ENCODE results near the gene TAF3.
"Not testable (repeated sequence)": the region's sequence is repeated elsewhere in the genome, so short reads cannot be mapped to it uniquely, and the experiment has no call there.

Gene TAF3

GRCh38 chr10:7984325-7984724 is 166.0 kb downstream of the TAF3 start:
- no peak for DNase-seq

DNA sequence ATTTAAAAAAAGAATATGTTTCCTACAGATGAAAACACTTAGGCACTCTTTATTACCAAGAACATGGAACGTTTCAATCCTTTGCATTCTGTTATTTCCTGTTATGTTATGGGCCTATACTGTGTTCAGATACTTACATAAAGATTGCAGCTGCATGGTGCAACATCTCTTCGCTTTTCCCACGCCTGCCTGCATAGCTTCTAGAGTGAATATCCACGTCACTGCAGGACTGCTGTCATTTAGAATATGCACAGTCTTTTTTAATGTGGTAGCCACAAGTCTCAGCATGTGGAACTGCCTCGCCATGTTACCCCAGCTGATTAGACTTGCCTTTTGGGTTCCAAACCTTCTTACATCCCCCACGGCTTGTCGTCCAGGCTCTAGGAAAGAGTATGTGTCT is 166.6 kb downstream of the TAF3 start:
- DNase-seq: no peak

DNA sequence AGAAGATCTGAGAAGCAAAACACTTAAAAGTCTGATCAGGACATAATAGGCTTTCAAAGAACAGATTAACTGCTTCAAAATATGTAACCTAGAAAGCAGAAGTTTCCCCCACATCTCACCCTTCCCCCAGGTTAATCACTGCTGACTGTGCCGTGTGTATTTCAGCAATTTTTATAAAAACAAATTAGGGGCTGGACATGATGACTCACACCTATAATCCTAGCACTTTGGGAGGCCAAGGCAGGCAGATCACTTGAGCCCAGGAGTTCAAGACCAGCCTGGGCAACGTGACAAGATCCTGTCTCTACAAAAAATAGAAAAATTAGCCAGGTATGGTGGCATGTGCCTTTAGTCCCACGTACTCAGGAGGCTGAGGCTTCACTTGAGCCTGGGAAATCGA is 168.5 kb downstream of the TAF3 start:
- no peak for DNase-seq

- no peak for DNase-seq
These were observed 170.7 kb downstream of the TAF3 start for GRCh38 chr10:7988989-7989388.

DNA sequence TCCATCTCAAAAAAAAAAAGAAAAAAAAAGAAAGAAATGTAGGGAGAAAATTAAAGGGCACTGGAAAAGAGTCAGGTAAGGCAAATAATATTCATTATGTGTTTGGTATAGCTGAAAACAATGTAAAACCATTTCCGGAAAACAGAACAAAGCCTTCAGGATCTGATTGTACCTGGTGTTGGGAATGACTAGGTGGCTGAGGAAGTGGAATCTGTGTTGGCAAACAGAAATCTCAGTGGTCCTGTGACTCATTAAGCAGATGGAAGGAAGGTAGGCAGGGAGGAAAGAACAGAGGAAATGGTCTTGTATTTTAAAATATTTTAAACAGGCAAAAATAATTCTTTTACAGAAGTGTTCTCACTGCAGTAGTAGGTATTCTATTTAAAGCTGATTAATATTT is 180.5 kb downstream of the TAF3 start:
- no peak for DNase-seq

GRCh38 chr10:8004469-8005000 is 186.2 kb downstream of the TAF3 start:
- DNase-seq: no peak

DNA sequence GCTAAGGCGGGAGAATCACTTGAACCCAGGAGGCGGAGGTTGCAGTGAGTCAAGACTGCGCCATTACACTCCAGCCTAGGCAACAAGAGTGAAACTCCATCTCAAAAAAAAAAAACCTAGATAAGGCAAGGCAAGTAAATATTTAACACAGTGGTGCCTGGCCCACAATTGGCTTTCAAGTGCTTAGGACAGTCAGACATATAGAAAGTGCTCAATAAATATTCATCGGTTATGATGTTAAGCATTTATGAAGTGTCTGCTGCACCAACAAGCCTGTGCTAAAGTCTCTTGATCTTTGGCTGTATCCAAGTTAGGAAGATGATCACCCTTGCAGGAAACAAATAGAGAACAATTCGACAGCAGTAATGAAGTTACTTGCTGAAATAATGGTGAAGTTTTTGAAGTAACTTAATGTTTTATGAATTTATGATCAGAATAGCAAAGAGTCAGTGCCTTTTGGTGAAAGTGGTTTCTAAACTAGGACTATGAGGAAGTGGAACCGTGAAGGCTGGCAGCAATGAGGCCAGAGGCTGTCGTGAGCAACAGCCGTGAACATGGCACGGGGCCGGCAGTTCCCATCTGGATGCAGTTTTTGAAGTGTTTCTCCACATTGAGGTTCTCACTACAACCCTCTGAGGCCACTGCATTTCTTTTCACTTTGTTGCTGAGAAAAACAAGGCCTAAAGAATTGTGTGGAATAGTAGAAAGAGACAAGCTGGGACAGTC is 188.1 kb downstream of the TAF3 start:
- no peak for DNase-seq

DNA sequence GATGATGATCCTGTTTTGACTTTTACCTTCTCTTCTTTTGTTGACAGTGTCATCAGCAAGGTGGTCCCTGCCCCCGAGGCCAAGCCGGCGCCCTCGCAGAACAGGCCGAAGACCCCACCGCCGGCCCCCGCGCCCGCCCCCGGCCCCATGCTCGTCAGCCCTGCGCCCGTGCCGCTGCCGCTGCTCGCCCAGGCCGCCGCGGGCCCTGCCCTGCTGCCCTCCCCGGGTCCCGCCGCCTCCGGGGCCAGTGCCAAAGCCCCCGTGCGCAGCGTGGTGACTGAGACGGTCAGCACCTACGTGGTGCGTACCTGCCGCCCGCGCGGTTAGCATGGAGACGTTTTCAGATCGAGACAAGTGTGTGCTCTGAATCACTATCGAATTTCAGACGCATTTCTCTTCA is 190.7 kb downstream of the TAF3 start:
- DNase-seq: no peak

- DNase-seq: no peak
These were observed 194.7 kb downstream of the TAF3 start for GRCh38 chr10:8013006-8013405.

- no peak for DNase-seq
These were observed 195.3 kb downstream of the TAF3 start for GRCh38 chr10:8013619-8014018.

DNA sequence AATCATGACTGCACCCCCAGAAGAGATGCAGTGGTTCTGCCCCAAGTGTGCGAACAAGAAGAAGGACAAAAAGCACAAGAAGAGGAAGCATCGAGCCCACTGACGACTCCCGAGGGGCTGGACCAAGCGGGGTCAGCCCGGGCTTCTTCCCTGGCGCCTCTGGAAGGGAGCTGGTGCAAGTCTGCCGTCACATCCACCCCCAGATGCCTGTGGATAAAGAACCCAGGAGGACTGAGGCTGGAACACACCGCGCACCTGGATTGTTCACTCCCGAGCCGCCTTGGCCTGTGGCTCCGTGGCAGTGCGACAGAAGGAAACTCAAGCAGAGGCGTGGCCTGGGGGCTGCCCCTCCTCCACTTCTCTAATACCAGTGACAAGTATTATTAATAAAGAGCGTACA is 196.3 kb downstream of the TAF3 start:
- no peak for DNase-seq

DNA sequence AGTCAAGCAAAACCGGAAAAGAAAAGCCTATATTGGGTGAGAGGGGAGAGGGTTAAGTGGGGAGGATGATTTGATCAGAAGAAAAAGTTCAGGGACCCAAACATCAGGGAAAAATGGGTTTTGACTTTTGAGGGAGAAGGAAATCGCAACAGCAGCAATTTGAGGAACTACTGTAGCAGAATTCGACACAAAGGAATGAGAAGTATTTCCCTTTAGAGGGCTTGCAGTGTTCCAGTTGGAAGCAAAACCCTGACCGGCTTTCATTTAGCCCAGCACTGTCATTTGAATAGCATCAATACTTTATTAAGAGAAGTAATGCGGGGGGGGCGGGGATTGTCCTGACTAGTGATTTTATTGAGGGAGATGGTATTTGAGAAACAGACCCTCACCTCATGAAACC is 199.0 kb downstream of the TAF3 start:
- DNase-seq: no peak

DNA sequence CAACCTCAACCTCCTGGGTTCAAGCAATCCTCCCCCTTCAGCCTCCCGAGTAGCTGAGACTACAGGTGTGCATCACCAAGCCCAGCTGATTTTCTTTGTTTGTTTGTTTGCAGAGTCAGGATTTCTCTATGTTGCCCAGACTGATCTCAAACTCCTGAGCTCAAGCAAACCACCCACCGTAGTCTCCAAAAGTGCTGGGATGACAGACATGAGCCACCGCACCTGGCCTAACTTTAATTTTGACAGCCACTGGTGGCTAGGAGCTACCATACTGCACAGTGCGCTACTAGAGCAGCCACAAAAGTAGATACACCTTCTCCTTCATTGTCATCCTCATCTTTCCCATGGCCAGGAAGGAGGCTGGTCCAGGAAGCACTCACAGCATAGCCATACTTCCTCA is 205.0 kb downstream of the TAF3 start:
- no peak for DNase-seq

DNA sequence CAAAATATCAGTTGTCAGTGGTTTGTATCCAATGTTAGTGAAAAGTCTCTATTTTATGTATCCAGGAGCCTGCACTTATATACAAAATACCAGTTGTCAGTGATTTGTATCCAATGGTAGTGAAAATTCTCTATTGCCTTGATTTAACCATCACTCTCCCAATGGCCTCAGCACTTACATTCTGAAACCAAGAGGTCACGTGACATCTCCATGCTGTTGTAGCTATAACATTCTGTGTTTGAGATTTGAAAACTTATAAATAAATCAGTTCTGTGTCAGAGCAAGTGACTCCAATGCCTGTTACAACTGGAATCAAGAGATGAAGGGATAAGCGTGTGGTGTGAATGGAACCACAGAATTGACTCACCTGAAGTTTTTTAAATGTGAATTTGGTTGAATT is 205.5 kb downstream of the TAF3 start:
- DNase-seq: no peak

DNA sequence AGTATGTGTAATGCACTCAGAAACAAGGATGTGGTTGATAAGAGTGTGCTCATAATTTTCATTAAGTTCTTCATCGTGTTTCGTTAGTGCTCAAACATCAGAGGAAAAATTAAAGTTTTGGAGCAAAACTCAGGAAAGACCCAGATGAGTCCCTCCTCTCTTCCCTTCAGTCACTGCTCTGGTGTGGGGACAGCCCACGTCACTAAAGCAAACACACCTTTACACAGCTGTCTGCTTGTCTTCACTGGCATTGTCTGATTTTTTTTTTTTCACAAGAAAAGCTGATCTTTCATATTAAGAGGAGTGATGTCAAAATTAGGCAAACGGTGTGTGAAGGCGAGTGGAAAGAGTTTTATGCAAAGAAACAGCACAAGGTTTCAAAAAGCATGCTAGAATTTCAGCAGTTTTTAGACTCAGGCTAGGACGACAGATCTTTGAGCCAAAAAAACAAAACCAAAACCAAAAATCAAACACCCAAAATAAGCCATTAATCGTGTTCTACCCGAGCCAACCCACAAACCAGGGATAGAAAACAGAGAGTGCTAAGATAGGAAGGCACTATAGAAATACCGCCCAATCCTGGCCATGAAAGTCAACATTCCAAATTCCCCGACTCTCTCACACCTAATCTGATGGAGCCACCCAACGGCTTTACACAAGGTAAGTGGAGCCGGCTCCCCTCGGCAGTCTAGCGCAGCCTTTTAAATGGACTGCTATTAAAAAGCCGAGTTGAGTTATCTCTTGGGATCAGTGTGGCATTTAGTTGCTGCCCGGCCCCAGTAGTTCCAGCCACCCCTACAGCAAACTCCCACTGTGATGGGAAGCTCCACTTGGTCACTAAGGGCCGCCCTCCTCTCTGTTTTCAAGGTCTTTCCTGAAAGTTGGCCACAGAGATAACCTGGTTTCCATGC is 208.3 kb downstream of the TAF3 start:
- DNase-seq: no peak

DNA sequence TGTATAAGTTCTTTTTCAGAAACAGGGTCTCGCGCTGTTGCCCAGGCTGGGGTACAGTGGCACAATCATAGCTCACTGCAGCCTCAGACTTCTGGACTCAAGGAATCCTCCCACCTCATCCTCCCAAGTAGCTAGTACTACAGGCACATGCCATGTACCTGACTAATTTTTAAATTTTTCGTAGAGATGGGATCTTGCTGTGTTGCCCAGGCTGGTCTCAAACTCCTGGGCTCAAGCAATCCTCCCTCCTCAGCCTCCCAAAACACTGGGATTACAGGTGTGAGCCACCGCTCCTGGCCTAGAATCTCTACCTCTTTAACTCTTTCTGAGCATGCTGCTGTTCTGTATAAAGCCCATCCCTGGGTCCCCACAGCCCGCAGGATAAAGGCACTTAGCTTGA is 212.9 kb downstream of the TAF3 start:
- DNase-seq: not testable (repeated sequence)

DNA sequence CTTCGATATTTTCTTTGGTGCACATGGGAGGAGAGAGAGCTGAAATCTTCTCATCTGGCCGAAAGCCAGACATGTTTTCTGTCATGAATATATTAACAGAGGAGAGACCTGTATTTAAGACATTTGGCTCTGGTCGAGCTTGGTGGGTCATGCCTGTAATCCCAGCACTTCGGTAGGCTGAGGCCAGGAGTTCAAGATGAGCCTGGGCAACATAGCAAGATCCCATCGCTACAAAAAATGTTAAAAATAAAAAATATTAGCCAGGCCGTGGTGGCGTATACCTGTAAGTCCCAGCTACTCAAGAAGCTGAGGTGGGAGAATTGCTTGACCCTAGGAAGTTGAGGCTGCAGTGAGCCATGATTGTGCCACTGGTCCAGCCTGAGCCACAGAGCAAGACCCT is 214.3 kb downstream of the TAF3 start:
- no peak for DNase-seq

DNA sequence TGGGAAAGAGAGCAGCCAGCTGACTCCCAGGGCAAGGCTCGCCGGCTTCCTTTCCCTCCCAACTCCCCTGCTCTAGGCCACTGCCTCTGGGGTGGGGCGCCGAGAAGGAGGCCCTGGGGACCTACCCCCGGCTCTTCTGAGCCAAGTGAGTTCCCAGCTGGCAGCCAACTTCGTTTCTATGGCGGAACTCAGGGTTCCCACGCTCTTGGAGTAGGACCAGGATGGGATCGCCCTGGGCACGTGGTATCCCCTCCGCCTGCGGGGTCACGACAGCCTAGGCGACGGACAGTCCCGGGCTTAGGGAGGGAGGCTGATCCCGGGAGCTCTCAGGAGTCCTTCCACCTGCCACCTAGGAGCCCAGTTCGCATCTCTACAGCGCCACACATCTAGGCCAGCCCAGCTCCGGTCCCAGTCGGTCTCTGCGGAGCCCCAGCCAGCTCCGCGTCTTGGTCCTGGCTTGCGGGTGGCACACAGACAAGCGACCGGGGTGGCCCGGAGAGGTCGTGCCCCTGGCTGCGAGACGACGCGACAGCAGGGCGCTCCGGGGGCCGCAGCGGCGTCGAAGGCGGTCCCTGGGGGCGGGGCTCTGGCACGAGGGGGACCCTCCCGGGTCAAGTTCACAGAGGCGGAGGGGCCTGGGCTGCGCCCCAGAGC is 215.6 kb downstream of the TAF3 start:
- DNase-seq: no peak

- DNase-seq: no peak
These were observed 216.2 kb downstream of the TAF3 start for GRCh38 chr10:8034466-8035005.

DNA sequence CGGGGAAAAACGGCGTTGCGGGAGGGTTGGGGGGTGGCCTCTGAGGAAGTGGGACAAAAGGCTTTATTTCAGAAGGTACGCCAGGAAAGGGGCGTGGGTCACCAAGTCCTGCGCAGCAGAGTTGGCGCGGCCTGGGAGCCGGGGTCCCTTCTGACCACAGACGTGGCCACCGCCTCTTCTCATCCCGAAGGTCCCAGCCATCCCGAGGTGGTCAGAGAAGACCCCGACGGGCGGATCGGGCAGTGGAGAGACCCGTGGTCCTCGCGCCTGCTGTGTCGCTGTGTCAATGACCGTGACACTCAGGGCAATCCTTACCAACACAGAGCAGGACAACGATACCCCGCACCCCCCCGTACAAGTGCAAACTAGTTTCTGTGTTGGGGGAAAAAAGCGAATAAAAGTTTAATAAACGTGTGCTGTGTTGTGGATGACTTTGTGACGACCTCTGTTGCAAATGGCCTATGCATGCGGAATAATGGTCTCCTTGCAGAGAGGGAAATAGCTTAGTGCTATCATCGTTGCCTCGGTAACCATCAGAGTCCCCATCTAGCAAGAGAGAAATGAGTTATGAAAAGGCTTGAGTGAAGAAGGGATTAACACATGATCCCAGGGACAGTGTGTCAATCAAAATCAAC is 216.8 kb downstream of the TAF3 start:
- no peak for DNase-seq

DNA sequence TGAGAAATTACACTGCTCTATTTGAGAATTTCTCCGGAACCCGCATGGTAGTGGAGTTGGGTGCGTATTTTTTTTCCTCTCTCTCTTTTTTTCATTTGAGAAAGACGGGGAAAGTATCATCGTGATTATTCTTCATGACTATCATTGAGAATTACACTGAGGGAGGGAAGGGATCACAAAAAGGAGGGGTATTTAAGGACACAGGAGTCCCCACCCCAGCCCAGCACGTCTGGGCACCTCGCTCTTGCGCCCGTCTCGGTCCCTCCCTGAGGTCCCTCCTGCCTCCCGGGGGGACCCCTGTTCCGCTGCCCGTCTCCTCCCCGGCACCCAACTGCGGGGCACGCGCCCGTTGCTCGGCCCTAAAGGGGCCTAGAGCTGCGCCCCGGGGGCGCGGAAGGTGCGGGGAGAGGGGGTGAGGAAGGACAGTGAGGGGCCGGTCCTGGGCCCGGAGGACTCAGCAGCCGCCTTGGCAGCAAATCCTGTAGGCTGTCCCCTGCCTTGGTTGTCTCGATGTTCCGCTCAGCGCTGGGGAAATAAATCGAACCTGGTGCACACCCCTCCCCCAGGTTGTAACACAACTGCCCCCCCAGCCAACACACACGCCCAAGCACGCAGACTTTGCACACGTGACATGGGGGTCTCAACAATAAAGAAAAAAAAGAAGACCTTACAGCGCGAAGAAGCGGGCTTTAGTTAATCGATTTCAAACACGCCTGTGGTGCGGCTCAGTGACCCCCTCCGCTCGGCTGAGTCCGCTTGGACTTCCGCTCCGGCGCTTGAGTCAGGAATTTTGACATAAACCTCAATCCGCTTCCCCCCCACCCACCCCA is 217.6 kb downstream of the TAF3 start:
- DNase-seq: no peak
